KMS-11 (cell line): Measurements from ENCODE around the gene NECAB2.

ENCODE experiments used
- H2AFZ ChIP-seq: fragments of 200-600 bp; sonication (generic); 2 replicates; pipeline ENCODE4 v1.6.1; 2016; ENCODE audit warnings: antibody characterized with exemption, mixed run types, low read depth
- H3K27ac ChIP-seq: fragments of 200-600 bp; sonication (generic); 2 replicates; pipeline ENCODE4 v1.6.1; 2016; ENCODE audit warnings: mild to moderate bottlenecking, mixed run types
- H3K27me3 ChIP-seq: fragments of 200-600 bp; sonication (generic); 2 replicates; pipeline ENCODE4 v1.6.1; 2017; ENCODE audit warnings: mild to moderate bottlenecking, low read depth, mixed run types, moderate library complexity; ENCODE audit not compliant: insufficient read depth
- H3K36me3 ChIP-seq: fragments of 200-600 bp; sonication (generic); 2 replicates; pipeline ENCODE4 v1.6.1; 2017; ENCODE audit warnings: mild to moderate bottlenecking, mixed run types; ENCODE audit not compliant: insufficient read depth
- H3K4me1 ChIP-seq: fragments of 200-600 bp; sonication (generic); 2 replicates; pipeline ENCODE4 v1.6.1; 2016; ENCODE audit warnings: mild to moderate bottlenecking, low read depth, mixed run types; ENCODE audit not compliant: poor library complexity, severe bottlenecking
- H3K4me2 ChIP-seq: fragments of 200-600 bp; sonication (generic); 2 replicates; pipeline ENCODE4 v1.7.0; 2016; ENCODE audit warnings: mild to moderate bottlenecking, mixed run types
- H3K4me3 ChIP-seq: fragments of 200-600 bp; sonication (generic); IDR thresholded peaks from 2 replicates; pipeline ENCODE4 v1.6.1; 2017; ENCODE audit warnings: low read depth, low read length, mixed read lengths; ENCODE audit not compliant: insufficient read depth
- H3K79me2 ChIP-seq: fragments of 200-600 bp; sonication (generic); 2 replicates; pipeline ENCODE4 v1.6.1; 2016; ENCODE audit warnings: low read depth, mixed run types; ENCODE audit not compliant: insufficient read depth
- H3K9ac ChIP-seq: fragments of 200-600 bp; sonication (generic); 2 replicates; pipeline ENCODE4 v1.6.1; 2016; ENCODE audit warnings: mild to moderate bottlenecking, mixed run types
- H4K20me1 ChIP-seq: fragments of 200-600 bp; sonication (generic); 2 replicates; pipeline ENCODE4 v1.6.1; 2016; ENCODE audit warnings: mild to moderate bottlenecking, mixed run types; ENCODE audit not compliant: insufficient read depth
- CTCF ChIP-seq: fragments of 200-600 bp; sonication (generic); conservative IDR thresholded peaks from 2 replicates; pipeline ENCODE4 v1.6.1; 2017; ENCODE audit warnings: low read depth, mild to moderate bottlenecking, antibody characterized with exemption, low read length, moderate library complexity, mixed read lengths

Gene NECAB2

GRCh38 chr16:83935858-83936255 is 32.2 kb upstream of the NECAB2 start:
- Histone ChIP-seq H4K20me1 (no peaks in the 10 kb centered on the region), H3K4me3 (no peak overlapping the region), H2AFZ (no peak overlapping the region), H3K27ac (no peak overlapping the region), H3K27me3 (no peaks in the 10 kb centered on the region), H3K4me1 (no peaks in the 10 kb centered on the region), H3K36me3 (no peaks in the 10 kb centered on the region), H3K9ac (no peak overlapping the region), H3K79me2 (no peaks in the 10 kb centered on the region), H3K4me2 (no peak overlapping the region)
- TF ChIP-seq CTCF: no peak

- Histone ChIP-seq H3K4me1 (no peaks in the 10 kb centered on the region), H3K9ac (no peak overlapping the region), H3K79me2 (no peaks in the 10 kb centered on the region), H3K27ac (no peak overlapping the region), H4K20me1 (no peaks in the 10 kb centered on the region), H3K36me3 (no peaks in the 10 kb centered on the region), H3K4me3 (no peak overlapping the region), H2AFZ (no peak overlapping the region), H3K4me2 (no peak overlapping the region), H3K27me3 (no peaks in the 10 kb centered on the region)
- TF ChIP-seq CTCF: no peak
Observed at GRCh38 chr16:83936581-83937165, 31.4 kb upstream of the NECAB2 start.

GRCh38 chr16:83937267-83937666 is 30.8 kb upstream of the NECAB2 start:
- H3K27me3 ChIP-seq: no peaks in the 10 kb centered on the region
- no peak for TF ChIP-seq CTCF
- H2AFZ ChIP-seq: no peak overlapping the region

GRCh38 chr16:83937922-83938885 is 29.8 kb upstream of the NECAB2 start:
- H3K27ac ChIP-seq: no peak overlapping the region
- no peaks in the 10 kb centered on the region for H3K27me3 ChIP-seq
- H4K20me1 ChIP-seq: no peaks in the 10 kb centered on the region
- no peak overlapping the region for H3K4me2 ChIP-seq
- H3K36me3 ChIP-seq: no peaks in the 10 kb centered on the region
- H3K4me1 ChIP-seq: no peaks in the 10 kb centered on the region
- no peak overlapping the region for H3K4me3 ChIP-seq
- no peaks in the 10 kb centered on the region for H3K79me2 ChIP-seq
- no peak for TF ChIP-seq CTCF
- no peak overlapping the region for H2AFZ ChIP-seq
- H3K9ac ChIP-seq: no peak overlapping the region

More at GRCh38 chr16:83937267-83937666, 30.8 kb upstream of the NECAB2 start:
- Histone ChIP-seq H3K36me3 (no peaks in the 10 kb centered on the region), H3K4me2 (no peak overlapping the region), H3K27ac (no peak overlapping the region), H3K4me1 (no peaks in the 10 kb centered on the region), H3K4me3 (no peak overlapping the region), H3K9ac (no peak overlapping the region), H3K79me2 (no peaks in the 10 kb centered on the region), H4K20me1 (no peaks in the 10 kb centered on the region)
